Colonic mucosa (tissue), 4 donors: ENCODE data around the gene TEC. TPM values are rescaled to one million over a fixed set of nuclear protein-coding genes. Genes with fewer than 3 reads are reported as not detected.

Experiments used
- DNase-seq: peaks from one replicate; pipeline ENCODE4 v3.0.0-alpha.2; 2020
- H3K27ac ChIP-seq: fragments of 200-600 bp; one replicate; pipeline ENCODE4 v1.8.0; 2021
- H3K27me3 ChIP-seq: fragments of 200-600 bp; one replicate; pipeline ENCODE4 v1.8.0; 2021
- H3K36me3 ChIP-seq: fragments of 200-600 bp; one replicate; pipeline ENCODE4 v1.8.0; 2021
- H3K4me1 ChIP-seq: fragments of 200-600 bp; one replicate; pipeline ENCODE4 v1.8.0; 2021; ENCODE audit warnings: mild to moderate bottlenecking
- H3K4me3 ChIP-seq: fragments of 200-600 bp; one replicate; pipeline ENCODE4 v1.8.0; 2021
- H3K9ac ChIP-seq, 2 donors: one replicate each; pipeline ENCODE4 v1.7.0; 2013; ENCODE audit warnings: control low read depth in 2 of 2, low read depth in 2 of 2, low read length in 2 of 2
- H3K9me3 ChIP-seq: fragments of 200-600 bp; one replicate; pipeline ENCODE4 v1.8.0; 2021
- CTCF ChIP-seq: fragments of 200-600 bp; IDR thresholded peaks from one replicate; pipeline ENCODE4 v1.8.0; 2022; ENCODE audit warnings: antibody characterized with exemption, mild to moderate bottlenecking
- intact Hi-C: fragments of 100-400 bp; cut with DNase I; formaldehyde crosslinking; loops from one replicate; pipeline ENCODE4 v1.14.1; 2022
- total RNA-seq, 2 donors: library from RNA; stranded (reverse); fragmentation: NEBNext Ultra II Directional in 1 of 2; extraction: Animal tissue kit (Norgen Biotek cat#: 25700) in 1 of 2; gene quantifications; one replicate each; pipeline ENCODE4 v1.2.1, GENCODE V29; 2021
- donor health status: healthy.
- donor health status: DM: no; HTN: no; CAD: no.
- donor health status: DM: no; HTN: no; CAD: no.

Gene TEC
- total RNA-seq, 2 donors from 2014 or later = 2.1 to 2.9 TPM

- Histone ChIP-seq H3K36me3 (no peaks in the 10 kb centered on the region), H3K9me3 (no peaks in the 10 kb centered on the region), H3K27me3 (no peaks in the 10 kb centered on the region), H3K27ac (no peak overlapping the region), H3K4me3 (no peak overlapping the region), H3K4me1 (no peaks in the 10 kb centered on the region), H3K9ac (no peak overlapping the region)
- TF ChIP-seq CTCF = no peak
- no peak for DNase-seq
- intact Hi-C loops = no loop called here
These were observed 84.8 kb downstream of the TEC start for GRCh38 chr4:48184882-48185281.

GRCh38 chr4:48180234-48180633, 89.4 kb downstream of the TEC start:
- no peak overlapping the region for H3K27ac ChIP-seq
- TF ChIP-seq CTCF = no peak
- H3K9ac ChIP-seq = no peak overlapping the region
- H3K4me3 ChIP-seq = no peak overlapping the region
- H3K36me3 ChIP-seq = no peaks in the 10 kb centered on the region
- H3K4me1 ChIP-seq = no peaks in the 10 kb centered on the region
- no peaks in the 10 kb centered on the region for H3K9me3 ChIP-seq
- DNase-seq = no peak
- no peaks in the 10 kb centered on the region for H3K27me3 ChIP-seq
- intact Hi-C loops = no loop called here

GRCh38 chr4:48178931-48179330, 90.7 kb downstream of the TEC start:
- Histone ChIP-seq H3K27ac (no peak overlapping the region), H3K27me3 (no peaks in the 10 kb centered on the region), H3K4me1 (no peaks in the 10 kb centered on the region), H3K4me3 (no peak overlapping the region), H3K9me3 (no peaks in the 10 kb centered on the region), H3K9ac (no peak overlapping the region), H3K36me3 (no peaks in the 10 kb centered on the region)
- TF ChIP-seq CTCF = no peak
- no peak for DNase-seq
- intact Hi-C loops = no loop called here

- H3K9ac ChIP-seq = no peak overlapping the region
These were observed 93.8 kb downstream of the TEC start for GRCh38 chr4:48175806-48176205.

GRCh38 chr4:48175328-48175727, 94.3 kb downstream of the TEC start:
- Histone ChIP-seq H3K9me3 (no peaks in the 10 kb centered on the region), H3K4me3 (no peak overlapping the region), H3K27me3 (no peaks in the 10 kb centered on the region), H3K36me3 (no peaks in the 10 kb centered on the region), H3K9ac (no peak overlapping the region), H3K4me1 (no peaks in the 10 kb centered on the region), H3K27ac (no peak overlapping the region)
- TF ChIP-seq CTCF = no peak
- intact Hi-C loops = no loop called here
- DNase-seq = no peak

More at GRCh38 chr4:48175806-48176205, 93.8 kb downstream of the TEC start:
- no peaks in the 10 kb centered on the region for H3K9me3 ChIP-seq
- no peaks in the 10 kb centered on the region for H3K4me1 ChIP-seq
- no peaks in the 10 kb centered on the region for H3K27me3 ChIP-seq
- no peaks in the 10 kb centered on the region for H3K36me3 ChIP-seq
- H3K4me3 ChIP-seq = no peak overlapping the region
- H3K27ac ChIP-seq = no peak overlapping the region
- intact Hi-C loops = no loop called here
- no peak for DNase-seq
- no peak for TF ChIP-seq CTCF
